ENCODE measurements around the gene PACSIN1. TPM values are rescaled to one million over a fixed set of nuclear protein-coding genes. Genes with fewer than 3 reads are reported as not detected.

The PACSIN1 gene
- total RNA-seq, 1 experiment from 2014 or later = 7.0 TPM

- no CpG with 5 or more reads among the region's 10 CpGs for WGBS (ENCODE audit: extremely low coverage, insufficient read length, low lambda C conversion rate)
- peaks cover 1% of the 10 kb centered on the region; the same call in 1 of the 2 replicates for H3K27me3 Mint-ChIP-seq (ENCODE audit: low read depth)
- no peak overlapping the region for H3K27ac ChIP-seq (ENCODE audit: insufficient read length, low read depth, low read length)
These were observed 96.5 kb downstream of the PACSIN1 start for GRCh38 chr6:34562350-34562749.

More at GRCh38 chr6:34562350-34562749, 96.5 kb downstream of the PACSIN1 start:
- Histone ChIP-seq H3K9ac (ENCODE audit: extremely low read depth, insufficient read length, low read length) (no peak overlapping the region), H2BK12ac (ENCODE audit: insufficient read length, low read depth, low read length) (no peak overlapping the region), H4K5ac (ENCODE audit: insufficient read length, low read depth, low read length) (no peak overlapping the region), H2BK120ac (ENCODE audit: low read depth, low read length, poor library complexity, severe bottlenecking) (no peak overlapping the region), H3K27me3 (ENCODE audit: insufficient read depth, low read length) (no peaks in the 10 kb centered on the region), H3K14ac (ENCODE audit: insufficient read depth, low read length) (no peak overlapping the region), H3K79me2 (ENCODE audit: insufficient read depth, low read length) (no peaks in the 10 kb centered on the region), H2BK15ac (ENCODE audit: low read depth, low read length) (no peak overlapping the region), H3K9me3 (ENCODE audit: control insufficient read depth, low read depth, low read length) (no peaks in the 10 kb centered on the region), H3K23ac (ENCODE audit: insufficient read length, low read depth, low read length) (no peak overlapping the region), H4K20me1 (ENCODE audit: control insufficient read depth, insufficient read depth, insufficient read length) (no peaks in the 10 kb centered on the region), H3K4me1 (ENCODE audit: insufficient read depth, low read length) (no peaks in the 10 kb centered on the region; the same call in 1 of the 2 replicates), H2BK5ac (ENCODE audit: insufficient read length, low read length) (no peak overlapping the region), H2BK20ac (ENCODE audit: low read depth, low read length, poor library complexity, severe bottlenecking) (no peak overlapping the region), H3K56ac (ENCODE audit: insufficient read length, low read depth, low read length) (no peak overlapping the region), H3K4ac (ENCODE audit: low read depth, low read length) (no peak overlapping the region), H2AK5ac (ENCODE audit: insufficient read length, low read length) (no peak overlapping the region), H3T11ph (ENCODE audit: low read length) (no peak overlapping the region), H3K18ac (ENCODE audit: insufficient read length, low read depth, low read length) (no peak overlapping the region), H3K79me1 (ENCODE audit: insufficient read depth, low read depth, low read length, poor library complexity, severe bottlenecking) (no peaks in the 10 kb centered on the region), H3K23me2 (ENCODE audit: insufficient read length, low read depth, low read length, poor library complexity, severe bottlenecking) (no peaks in the 10 kb centered on the region), H3K4me2 (ENCODE audit: insufficient read depth, insufficient read length, low read length) (no peak overlapping the region), H4K91ac (ENCODE audit: insufficient read length, low read depth, low read length) (no peak overlapping the region), H4K8ac (replicated peaks; ENCODE audit: insufficient read length, low read depth, low read length) (no peak overlapping the region), H2AFZ (ENCODE audit: low read length) (no peak overlapping the region)
- no peak for DNase-seq
- Mint-ChIP-seq H3K9me3 (no peaks in the 10 kb centered on the region; a peak in 2 of 5 replicates), H3K27ac (no peak overlapping the region), H3K36me3 (ENCODE audit: insufficient read depth in 1 of 3, low read depth in 3 of 3) (no peaks in the 10 kb centered on the region), H3K4me3 (no peak overlapping the region), H3K4me1 (peaks cover 27 to 38% of the 10 kb centered on the region in 2 experiments)
- TF ChIP-seq CTCF (conservative IDR thresholded peaks at IDR 0.05) = no peak
